ACC112 (cell line): ENCODE measurements around the gene ANKRD65.
"Not testable (repeated sequence)": the region's sequence is repeated elsewhere in the genome, so short reads cannot be mapped to it uniquely, and the experiment has no call there.

Experiments used
- H2AFZ ChIP-seq: fragments of 200-600 bp; sonication (generic); one replicate; pipeline ENCODE4 v1.6.0; 2017; ENCODE audit warnings: antibody characterized with exemption, low read length; ENCODE audit not compliant: unreplicated experiment
- H3K27ac ChIP-seq: fragments of 200-600 bp; sonication (generic); 2 replicates; pipeline ENCODE4 v1.5.1; 2014; ENCODE audit warnings: low read depth, mild to moderate bottlenecking, antibody characterized with exemption, low read length, moderate library complexity
- H3K27me3 ChIP-seq: fragments of 200-600 bp; sonication (generic); 2 replicates; pipeline ENCODE4 v1.6.1; 2014; ENCODE audit warnings: mild to moderate bottlenecking, antibody characterized with exemption, low read length, moderate library complexity, mixed read lengths; ENCODE audit not compliant: insufficient read depth
- H3K36me3 ChIP-seq: fragments of 200-600 bp; sonication (generic); 2 replicates; pipeline ENCODE4 v1.6.1; 2016; ENCODE audit warnings: mild to moderate bottlenecking, antibody characterized with exemption, low read length, moderate library complexity, mixed read lengths; ENCODE audit not compliant: insufficient read depth
- H3K4me1 ChIP-seq: fragments of 200-600 bp; sonication (generic); one replicate; pipeline ENCODE4 v1.6.1; 2016; ENCODE audit warnings: low read length, mixed read lengths; ENCODE audit not compliant: insufficient read depth, unreplicated experiment, control insufficient read depth
- H3K4me3 ChIP-seq: fragments of 200-600 bp; sonication (generic); 2 replicates; pipeline ENCODE4 v1.5.1; 2014; ENCODE audit warnings: mild to moderate bottlenecking, low read depth, low read length
- H3K79me2 ChIP-seq: fragments of 200-600 bp; sonication (generic); one replicate; pipeline ENCODE4 v1.6.0; 2016; ENCODE audit warnings: low read length; ENCODE audit not compliant: control insufficient read depth, unreplicated experiment, insufficient read depth

ANKRD65 gene

GRCh38 chr1:1393014-1393413 lies 28.1 kb downstream of the ANKRD65 start:
- Histone ChIP-seq H3K79me2 (peaks cover 48% of the 10 kb centered on the region), H3K36me3 (peaks cover 52% of the 10 kb centered on the region), H3K4me3 (no peak overlapping the region), H3K4me1 (peaks cover 8% of the 10 kb centered on the region), H3K27ac (no peak overlapping the region), H2AFZ (no peak overlapping the region), H3K27me3 (no peaks in the 10 kb centered on the region)

- Histone ChIP-seq H2AFZ (no peak overlapping the region), H3K4me1 (no peaks in the 10 kb centered on the region), H3K79me2 (peaks cover 35% of the 10 kb centered on the region), H3K4me3 (no peak overlapping the region), H3K27ac (no peak overlapping the region), H3K27me3 (no peaks in the 10 kb centered on the region), H3K36me3 (peaks cover 58% of the 10 kb centered on the region)
Measured at GRCh38 chr1:1391225-1391624, 29.9 kb downstream of the ANKRD65 start.

GRCh38 chr1:1390675-1391074 lies 30.4 kb downstream of the ANKRD65 start:
- Histone ChIP-seq H3K27me3 (no peaks in the 10 kb centered on the region), H3K4me1 (no peaks in the 10 kb centered on the region), H2AFZ (no peak overlapping the region), H3K27ac (no peak overlapping the region), H3K36me3 (peaks cover 63% of the 10 kb centered on the region), H3K79me2 (peaks cover 34% of the 10 kb centered on the region), H3K4me3 (no peak overlapping the region)

- Histone ChIP-seq H3K27ac (no peak overlapping the region), H3K79me2 (peaks cover 14% of the 10 kb centered on the region), H3K4me3 (no peak overlapping the region), H3K27me3 (no peaks in the 10 kb centered on the region), H2AFZ (no peak overlapping the region), H3K36me3 (peaks cover 52% of the 10 kb centered on the region), H3K4me1 (no peaks in the 10 kb centered on the region)
Measured at GRCh38 chr1:1388078-1388472, 33.0 kb downstream of the ANKRD65 start.

- Histone ChIP-seq H3K36me3 (peaks cover 47% of the 10 kb centered on the region), H3K27me3 (no peaks in the 10 kb centered on the region), H3K27ac (no peak overlapping the region), H2AFZ (no peak overlapping the region), H3K4me1 (no peaks in the 10 kb centered on the region), H3K79me2 (peaks cover 8% of the 10 kb centered on the region), H3K4me3 (no peak overlapping the region)
Measured at GRCh38 chr1:1387098-1388077, 33.7 kb downstream of the ANKRD65 start.

GRCh38 chr1:1385931-1386330 lies 35.1 kb downstream of the ANKRD65 start:
- Histone ChIP-seq H3K4me3 (no peak overlapping the region), H3K79me2 (no peaks in the 10 kb centered on the region), H3K36me3 (peaks cover 38% of the 10 kb centered on the region), H3K27ac (no peak overlapping the region), H3K4me1 (no peaks in the 10 kb centered on the region), H3K27me3 (no peaks in the 10 kb centered on the region), H2AFZ (no peak overlapping the region)

GRCh38 chr1:1385339-1385738 lies 35.7 kb downstream of the ANKRD65 start:
- H3K36me3 ChIP-seq = peaks cover 33% of the 10 kb centered on the region
- H3K27ac ChIP-seq, H3K27me3 ChIP-seq, H3K4me1 ChIP-seq, H3K4me3 ChIP-seq, H2AFZ ChIP-seq, H3K79me2 ChIP-seq: not testable (repeated sequence)

- Histone ChIP-seq H3K4me3 (no peak overlapping the region), H2AFZ (no peak overlapping the region), H3K4me1 (no peaks in the 10 kb centered on the region), H3K27me3 (no peaks in the 10 kb centered on the region), H3K36me3 (peaks cover 6% of the 10 kb centered on the region; the same call in 1 of the 2 replicates), H3K79me2 (no peaks in the 10 kb centered on the region), H3K27ac (no peak overlapping the region)
Measured at GRCh38 chr1:1381294-1381693, 39.8 kb downstream of the ANKRD65 start.

GRCh38 chr1:1380860-1381259 lies 40.2 kb downstream of the ANKRD65 start:
- H3K4me1 ChIP-seq = peaks cover 4% of the 10 kb centered on the region
- no peak overlapping the region for H3K27ac ChIP-seq

GRCh38 chr1:1377540-1378205 lies 43.4 kb downstream of the ANKRD65 start:
- H2AFZ ChIP-seq = no peak overlapping the region
- H3K4me1 ChIP-seq = peaks cover 18% of the 10 kb centered on the region
- no peaks in the 10 kb centered on the region for H3K27me3 ChIP-seq
- H3K4me3 ChIP-seq = no peak overlapping the region
- H3K79me2 ChIP-seq = peaks cover 20% of the 10 kb centered on the region
- H3K36me3 ChIP-seq = no peaks in the 10 kb centered on the region; the same call in 1 of the 2 replicates
- no peak overlapping the region for H3K27ac ChIP-seq

More at GRCh38 chr1:1380860-1381259, 40.2 kb downstream of the ANKRD65 start:
- Histone ChIP-seq H3K27me3 (no peaks in the 10 kb centered on the region), H3K79me2 (no peaks in the 10 kb centered on the region), H3K36me3 (peaks cover 1% of the 10 kb centered on the region; the same call in 1 of the 2 replicates), H2AFZ (no peak overlapping the region), H3K4me3 (no peak overlapping the region)
